Effector CD8-positive, alpha-beta T cell (primary cell): ENCODE data around the gene TMEM121B.

Source experiments
- DNase-seq: peaks from one replicate; lab custom pipeline; 2025; lab: John Stamatoyannopoulos, UW

Gene TMEM121B

DNA sequence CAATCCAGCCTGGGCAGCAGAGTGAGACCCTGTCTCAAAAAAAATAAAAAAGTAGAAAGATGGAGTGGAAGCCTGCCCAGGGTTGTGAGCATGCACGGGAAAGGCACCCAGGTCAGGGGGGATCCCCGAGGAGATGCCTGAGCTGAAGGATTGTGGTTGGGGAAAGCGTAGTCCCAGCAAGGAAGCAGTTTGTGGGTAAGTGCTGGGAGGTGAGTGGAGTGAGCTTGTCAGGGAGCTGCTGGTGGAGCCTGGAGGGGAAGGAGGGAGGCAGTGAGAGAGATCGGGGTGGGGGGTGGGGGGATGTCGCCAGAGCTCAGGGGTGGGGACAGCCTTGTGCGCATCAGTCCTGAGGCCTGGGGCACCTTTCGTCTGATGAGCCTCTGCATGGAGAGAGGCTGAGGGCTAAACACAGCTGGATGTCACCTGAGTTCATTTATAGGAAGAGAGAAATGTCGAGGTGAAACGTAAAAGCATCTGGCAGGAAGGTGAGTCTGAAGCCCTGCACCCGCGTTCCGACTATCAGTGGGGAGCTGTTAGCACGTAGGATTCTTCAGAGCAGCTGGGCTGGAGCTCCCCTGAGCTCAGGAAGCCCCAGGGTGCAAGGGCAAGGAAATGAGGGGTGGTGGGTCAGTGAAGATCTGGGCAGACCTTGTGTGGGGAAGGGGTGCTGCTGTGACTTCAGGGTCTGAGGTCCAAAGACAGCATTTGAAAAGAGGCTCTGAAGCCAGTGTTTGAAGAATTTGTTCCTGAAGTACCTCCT, 10.2 kb downstream of the TMEM121B start:
- DNase-seq = no peak

GRCh38 chr22:17109976-17110375, 11.2 kb downstream of the TMEM121B start:
- no peak for DNase-seq

DNA sequence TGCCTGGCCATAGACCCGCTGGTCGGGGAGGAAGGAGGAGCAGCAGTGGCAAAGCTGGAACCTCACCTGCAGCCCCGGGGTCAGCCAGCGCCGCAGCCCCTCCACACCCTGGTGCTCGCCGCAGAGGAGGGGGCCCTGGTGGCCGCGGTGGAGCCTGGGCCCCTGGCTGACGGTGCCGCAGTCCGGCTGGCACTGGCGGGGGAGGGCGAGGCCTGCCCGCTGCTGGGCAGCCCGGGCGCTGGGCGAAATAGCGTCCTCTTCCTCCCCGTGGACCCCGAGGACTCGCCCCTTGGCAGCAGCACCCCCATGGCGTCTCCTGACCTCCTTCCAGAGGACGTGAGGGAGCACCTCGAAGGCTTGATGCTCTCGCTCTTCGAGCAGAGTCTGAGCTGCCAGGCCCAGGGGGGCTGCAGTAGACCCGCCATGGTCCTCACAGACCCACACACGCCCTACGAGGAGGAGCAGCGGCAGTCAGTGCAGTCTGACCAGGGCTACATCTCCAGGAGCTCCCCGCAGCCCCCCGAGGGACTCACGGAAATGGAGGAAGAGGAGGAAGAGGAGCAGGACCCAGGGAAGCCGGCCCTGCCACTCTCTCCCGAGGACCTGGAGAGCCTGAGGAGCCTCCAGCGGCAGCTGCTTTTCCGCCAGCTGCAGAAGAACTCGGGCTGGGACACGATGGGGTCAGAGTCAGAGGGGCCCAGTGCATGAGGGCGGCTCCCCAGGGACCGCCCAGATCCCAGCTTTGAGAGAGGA, 11.9 kb downstream of the TMEM121B start:
- DNase-seq = no peak

DNA sequence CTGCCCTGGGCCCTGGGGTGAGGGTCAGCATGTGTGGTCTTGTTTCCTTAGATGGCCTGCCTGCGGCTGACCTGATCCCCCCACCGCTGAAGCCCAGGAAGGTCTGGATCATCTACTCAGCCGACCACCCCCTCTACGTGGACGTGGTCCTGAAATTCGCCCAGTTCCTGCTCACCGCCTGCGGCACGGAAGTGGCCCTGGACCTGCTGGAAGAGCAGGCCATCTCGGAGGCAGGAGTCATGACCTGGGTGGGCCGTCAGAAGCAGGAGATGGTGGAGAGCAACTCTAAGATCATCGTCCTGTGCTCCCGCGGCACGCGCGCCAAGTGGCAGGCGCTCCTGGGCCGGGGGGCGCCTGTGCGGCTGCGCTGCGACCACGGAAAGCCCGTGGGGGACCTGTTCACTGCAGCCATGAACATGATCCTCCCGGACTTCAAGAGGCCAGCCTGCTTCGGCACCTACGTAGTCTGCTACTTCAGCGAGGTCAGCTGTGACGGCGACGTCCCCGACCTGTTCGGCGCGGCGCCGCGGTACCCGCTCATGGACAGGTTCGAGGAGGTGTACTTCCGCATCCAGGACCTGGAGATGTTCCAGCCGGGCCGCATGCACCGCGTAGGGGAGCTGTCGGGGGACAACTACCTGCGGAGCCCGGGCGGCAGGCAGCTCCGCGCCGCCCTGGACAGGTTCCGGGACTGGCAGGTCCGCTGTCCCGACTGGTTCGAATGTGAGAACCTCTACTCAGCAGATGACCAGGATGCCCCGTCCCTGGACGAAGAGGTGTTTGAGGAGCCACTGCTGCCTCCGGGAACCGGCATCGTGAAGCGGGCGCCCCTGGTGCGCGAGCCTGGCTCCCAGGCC, 12.7 kb downstream of the TMEM121B start:
- DNase-seq = no peak

- no peak for DNase-seq
Observed at GRCh38 chr22:17107547-17107810, 13.7 kb downstream of the TMEM121B start.

- DNase-seq = no peak
Observed at GRCh38 chr22:17106785-17107546, 14.2 kb downstream of the TMEM121B start.

- DNase-seq = no peak
Observed at GRCh38 chr22:17106161-17106784, 14.9 kb downstream of the TMEM121B start.

DNA sequence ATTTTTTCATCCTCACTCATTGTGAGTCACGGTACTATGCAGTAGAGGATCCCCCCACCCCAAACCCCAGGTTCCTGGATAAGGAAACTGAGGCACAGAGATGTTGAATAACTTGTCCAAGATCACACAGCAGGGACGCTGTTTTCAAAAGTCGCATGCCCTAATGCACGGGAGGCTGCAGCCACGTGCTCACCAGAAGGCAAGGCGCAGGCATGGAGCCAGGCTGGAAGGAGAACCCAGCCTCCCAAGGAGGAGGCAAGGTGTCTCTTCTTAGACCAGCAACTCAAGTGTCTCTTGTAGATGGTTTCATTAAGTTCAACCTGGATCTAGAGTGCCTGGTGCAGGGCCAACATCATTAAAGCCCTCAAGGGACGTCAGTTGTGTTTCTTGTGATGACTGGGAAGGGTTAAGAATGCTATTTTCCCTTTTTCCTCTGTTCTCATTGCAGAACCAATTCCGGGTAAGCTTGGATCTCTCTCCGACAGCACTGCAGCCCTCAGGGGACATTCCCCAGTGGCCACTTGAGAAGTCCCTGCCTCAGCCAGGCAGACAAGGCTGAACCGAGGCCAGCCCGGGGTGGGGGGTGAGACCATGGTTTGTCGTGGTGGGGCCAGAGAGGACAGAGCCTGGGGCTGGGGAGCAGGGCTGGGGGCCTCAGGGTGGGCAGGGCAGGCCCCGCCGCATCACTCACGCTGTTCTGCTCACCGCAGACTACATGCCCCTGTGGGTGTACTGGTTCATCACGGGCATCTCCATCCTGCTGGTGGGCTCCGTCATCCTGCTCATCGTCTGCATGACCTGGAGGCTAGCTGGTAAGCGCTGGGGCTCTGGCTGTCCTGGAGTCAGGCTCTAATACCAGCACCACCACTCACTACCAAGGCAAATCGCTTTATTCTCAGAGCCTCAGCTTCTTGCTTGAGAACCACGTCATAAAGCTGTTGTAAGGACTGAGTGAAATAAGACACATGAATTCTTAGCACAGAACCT, 15.7 kb downstream of the TMEM121B start:
- no peak for DNase-seq

DNA sequence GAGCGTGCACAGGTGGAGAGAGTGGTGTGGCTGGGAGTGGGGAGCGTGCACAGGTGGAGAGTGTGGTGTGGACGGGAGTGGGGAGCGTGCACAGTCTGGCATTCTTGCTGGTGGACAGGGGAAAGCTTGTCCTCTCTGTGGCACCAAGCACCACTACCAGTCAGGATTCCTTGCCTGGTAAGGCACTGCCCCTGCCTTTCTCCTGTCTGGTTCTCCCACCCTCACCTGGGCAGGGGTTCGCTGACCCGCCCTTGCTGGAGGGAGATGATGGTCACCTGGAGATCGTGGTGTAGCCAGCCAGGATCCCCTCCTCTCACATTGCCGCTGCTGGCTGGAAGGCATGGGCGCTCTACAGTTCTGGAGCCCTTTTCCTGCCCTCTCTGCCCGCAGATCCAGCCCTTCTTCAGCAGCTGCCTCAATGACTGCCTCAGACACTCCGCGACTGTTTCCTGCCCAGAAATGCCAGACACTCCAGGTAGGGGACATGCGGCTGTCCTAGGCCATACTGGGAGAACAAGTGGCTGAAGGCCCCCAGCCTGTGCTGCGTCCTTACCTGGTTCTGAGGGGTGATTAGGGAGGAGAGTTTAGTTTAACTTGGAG, 16.7 kb downstream of the TMEM121B start:
- no peak for DNase-seq

DNA sequence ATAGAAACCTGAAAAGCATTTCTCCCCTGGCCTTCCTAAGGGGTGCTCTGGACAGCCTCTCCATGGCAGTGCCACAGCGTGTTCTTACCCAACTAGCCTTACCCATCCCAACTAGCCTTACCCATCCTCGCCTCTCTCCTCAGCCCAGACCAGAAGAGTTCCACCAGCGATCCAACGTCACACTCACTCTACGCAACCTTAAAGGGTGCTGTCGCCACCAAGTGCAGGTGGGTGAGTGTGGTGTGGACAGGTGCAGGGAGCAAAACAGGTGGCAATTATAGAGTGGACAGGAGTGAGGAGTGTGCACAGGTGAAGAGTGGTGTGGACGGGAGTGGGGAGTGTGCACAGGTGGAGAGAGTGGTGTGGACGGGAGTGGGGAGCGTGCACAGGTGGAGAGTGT, 17.8 kb downstream of the TMEM121B start:
- DNase-seq = no peak

GRCh38 chr22:17102297-17102667, 18.9 kb downstream of the TMEM121B start:
- no peak for DNase-seq

- no peak for DNase-seq
Observed at GRCh38 chr22:17101475-17102296, 19.5 kb downstream of the TMEM121B start.

DNA sequence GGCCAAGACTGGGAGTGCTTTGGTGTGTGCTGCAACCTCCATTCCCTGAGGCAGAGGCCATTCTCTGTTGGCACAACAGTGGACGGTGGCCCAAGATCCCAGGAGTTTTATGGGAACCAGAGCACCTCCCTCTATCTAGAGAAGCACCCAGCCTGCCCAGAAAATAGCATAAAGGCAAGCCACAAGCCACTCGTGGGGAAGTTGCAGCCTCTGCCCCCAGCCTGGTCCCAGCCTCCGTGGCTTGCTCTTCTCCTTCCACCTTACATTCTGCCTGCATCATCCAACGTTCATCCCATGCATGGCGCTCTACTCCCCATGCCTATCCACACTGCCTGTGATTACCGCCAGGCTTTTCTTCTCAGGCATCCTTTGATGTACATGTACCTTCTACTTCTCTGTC, 20.5 kb downstream of the TMEM121B start:
- DNase-seq = no peak

DNA sequence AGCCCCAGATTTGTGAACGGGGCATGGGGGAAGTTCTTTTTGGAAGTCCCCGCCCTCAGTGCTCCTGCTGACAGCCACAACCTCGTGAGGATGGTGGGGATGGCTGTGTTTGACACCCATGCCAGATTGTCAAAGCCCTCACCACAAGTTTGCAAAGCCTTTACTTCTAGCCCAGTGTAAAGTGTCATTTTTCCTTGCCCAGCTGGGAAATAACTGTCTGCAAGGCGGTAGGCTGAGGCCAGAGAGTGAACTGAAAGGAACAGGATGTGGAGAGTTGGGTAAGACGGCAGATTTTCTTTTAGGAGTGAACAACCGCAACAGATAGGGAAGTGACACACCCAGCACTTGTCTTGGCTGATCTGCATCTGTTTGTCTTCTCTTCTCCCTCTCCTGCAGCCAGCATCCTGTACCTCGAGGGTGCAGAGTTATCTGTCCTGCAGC, 22.8 kb downstream of the TMEM121B start:
- no peak for DNase-seq

DNA sequence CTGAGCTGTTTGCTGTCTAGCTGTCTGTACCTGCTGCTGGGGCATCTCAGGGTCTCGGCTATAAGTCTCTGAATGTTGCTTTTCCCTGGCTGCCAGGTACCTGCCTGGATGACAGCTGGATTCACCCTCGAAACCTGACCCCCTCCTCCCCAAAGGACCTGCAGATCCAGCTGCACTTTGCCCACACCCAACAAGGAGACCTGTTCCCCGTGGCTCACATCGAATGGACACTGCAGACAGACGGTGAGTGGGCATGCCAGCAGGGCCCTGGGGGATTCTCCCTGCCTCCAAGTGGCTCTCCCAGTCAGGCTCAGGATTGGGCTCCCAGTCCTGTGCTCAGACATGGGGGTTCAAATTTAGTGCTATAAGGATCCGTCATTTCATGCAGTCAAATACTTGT, 23.5 kb downstream of the TMEM121B start:
- DNase-seq = no peak

- DNase-seq = no peak
Observed at GRCh38 chr22:17097062-17097461, 24.1 kb downstream of the TMEM121B start.

DNA sequence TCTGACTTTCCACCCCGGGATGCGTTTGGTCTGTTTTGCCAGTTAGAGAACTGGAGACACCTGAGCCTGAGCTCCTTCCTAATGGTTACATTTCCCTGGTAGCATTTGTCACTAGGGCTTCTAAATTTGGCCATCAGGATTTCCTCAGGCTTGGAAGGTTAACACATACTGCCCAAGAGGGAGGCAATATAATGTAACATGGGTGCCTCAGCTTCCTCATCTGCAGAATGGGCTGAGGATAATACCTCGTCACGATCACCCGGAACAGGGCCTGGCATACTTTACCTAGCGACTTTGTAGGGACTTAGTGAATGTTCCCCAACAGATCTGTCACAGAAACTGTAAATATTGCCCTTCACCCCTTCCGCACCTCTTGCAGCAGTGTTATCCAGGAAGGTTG, 25.1 kb downstream of the TMEM121B start:
- no peak for DNase-seq

- no peak for DNase-seq
Observed at GRCh38 chr22:17095538-17095937, 25.6 kb downstream of the TMEM121B start.

GRCh38 chr22:17093081-17093480, 28.1 kb downstream of the TMEM121B start:
- DNase-seq = no peak
